Karpas-422 (cell line): ENCODE data around the gene CADM3. TPM values are rescaled to one million over a fixed set of nuclear protein-coding genes. Genes with fewer than 3 reads are reported as not detected.

Experiments used
- DNase-seq: peaks from one replicate; pipeline ENCODE4 v3.0.0-alpha.2; 2015
- H2AFZ ChIP-seq: fragments of 200-600 bp; sonication (generic); 2 replicates; pipeline ENCODE4 v1.6.1; 2014; ENCODE audit warnings: antibody characterized with exemption, low read length, mixed read lengths
- H3K27ac ChIP-seq: fragments of 200-600 bp; sonication (generic); 2 replicates; pipeline ENCODE4 v1.5.1; 2014; ENCODE audit warnings: mild to moderate bottlenecking, low read length, moderate library complexity
- H3K27me3 ChIP-seq: fragments of 200-600 bp; sonication (generic); 2 replicates; pipeline ENCODE4 v1.6.1; 2014; ENCODE audit warnings: low read length, mixed read lengths
- H3K36me3 ChIP-seq: fragments of 200-600 bp; sonication (generic); 2 replicates; pipeline ENCODE4 v1.6.1; 2014; ENCODE audit warnings: low read length, mixed read lengths; ENCODE audit not compliant: insufficient read depth
- H3K4me1 ChIP-seq: fragments of 200-600 bp; sonication (generic); 2 replicates; pipeline ENCODE4 v1.6.1; 2014; ENCODE audit warnings: mild to moderate bottlenecking, low read length, mixed read lengths
- H3K4me2 ChIP-seq: fragments of 200-600 bp; sonication (generic); 2 replicates; pipeline ENCODE4 v1.6.1; 2014; ENCODE audit warnings: low read length, low read depth, mild to moderate bottlenecking; ENCODE audit not compliant: poor library complexity, severe bottlenecking
- H3K4me3 ChIP-seq: fragments of 200-600 bp; sonication (generic); 2 replicates; pipeline ENCODE4 v1.5.1; 2014; ENCODE audit warnings: mild to moderate bottlenecking, antibody characterized with exemption, low read length, mixed read lengths
- H3K79me2 ChIP-seq: fragments of 200-600 bp; sonication (generic); 2 replicates; pipeline ENCODE4 v1.6.1; 2014; ENCODE audit warnings: mild to moderate bottlenecking, low read length, mixed read lengths
- H3K9ac ChIP-seq: fragments of 200-600 bp; sonication (generic); 2 replicates; pipeline ENCODE4 v1.6.0; 2014; ENCODE audit warnings: low read length
- H3K9me2 ChIP-seq: fragments of 200-600 bp; sonication (generic), shearing (Covaris generic); replicated peaks from 2 replicates; pipeline ENCODE4 v1.6.0; 2014; ENCODE audit warnings: mild to moderate bottlenecking, low read length, moderate library complexity; ENCODE audit not compliant: insufficient read depth
- H3K9me3 ChIP-seq: fragments of 300-700, 200-600 bp; sonication (generic); 2 replicates; pipeline ENCODE4 v1.6.1; 2014; ENCODE audit warnings: low read length, mixed read lengths
- H4K20me1 ChIP-seq: fragments of 200-600 bp; sonication (generic); 2 replicates; pipeline ENCODE4 v1.6.1; 2014; ENCODE audit warnings: mild to moderate bottlenecking, antibody characterized with exemption, low read length, low read depth; ENCODE audit not compliant: insufficient read depth
- total RNA-seq: library from RNA; depleted of rRNA; stranded (reverse); fragments of >200 nt; shearing (Covaris generic); gene quantifications from 2 replicates; pipeline ENCODE4 v1.2.3, GENCODE V29; 2014; ENCODE audit warnings: low replicate concordance

CADM3 gene
- total RNA-seq, 1 experiment from 2014 or later = not detected

- H3K4me3 ChIP-seq = no peak overlapping the region
- no peak for DNase-seq
- no peak overlapping the region for H2AFZ ChIP-seq
- H3K4me1 ChIP-seq = no peaks in the 10 kb centered on the region
- H3K9ac ChIP-seq = no peak overlapping the region
- no peaks in the 10 kb centered on the region for H3K9me3 ChIP-seq
- H3K27ac ChIP-seq = no peak overlapping the region
- H3K4me2 ChIP-seq = no peak overlapping the region
- no peaks in the 10 kb centered on the region for H3K36me3 ChIP-seq
- H3K27me3 ChIP-seq = no peaks in the 10 kb centered on the region
- H4K20me1 ChIP-seq = no peaks in the 10 kb centered on the region
- H3K79me2 ChIP-seq = no peaks in the 10 kb centered on the region
- H3K9me2 ChIP-seq = no peaks in the 10 kb centered on the region
Observed at GRCh38 chr1:159218649-159219636, 47.5 kb downstream of the CADM3 start.

GRCh38 chr1:159222075-159222865 lies 50.9 kb downstream of the CADM3 start:
- no peaks in the 10 kb centered on the region for H3K4me1 ChIP-seq
- no peaks in the 10 kb centered on the region for H3K79me2 ChIP-seq
- no peak for DNase-seq
- H4K20me1 ChIP-seq = no peaks in the 10 kb centered on the region
- no peak overlapping the region for H3K27ac ChIP-seq
- no peaks in the 10 kb centered on the region for H3K9me3 ChIP-seq
- no peak overlapping the region for H3K4me3 ChIP-seq
- H3K27me3 ChIP-seq = no peaks in the 10 kb centered on the region
- H2AFZ ChIP-seq = no peak overlapping the region
- no peaks in the 10 kb centered on the region for H3K36me3 ChIP-seq
- H3K4me2 ChIP-seq = no peak overlapping the region
- H3K9me2 ChIP-seq = no peaks in the 10 kb centered on the region
- H3K9ac ChIP-seq = no peak overlapping the region

GRCh38 chr1:159223004-159223403 lies 51.6 kb downstream of the CADM3 start:
- no peaks in the 10 kb centered on the region for H3K36me3 ChIP-seq
- H3K4me3 ChIP-seq = no peak overlapping the region
- no peak overlapping the region for H3K9ac ChIP-seq
- no peak overlapping the region for H2AFZ ChIP-seq
- no peak overlapping the region for H3K27ac ChIP-seq
- H3K4me1 ChIP-seq = no peaks in the 10 kb centered on the region
- no peaks in the 10 kb centered on the region for H4K20me1 ChIP-seq
- H3K27me3 ChIP-seq = no peaks in the 10 kb centered on the region
- no peaks in the 10 kb centered on the region for H3K79me2 ChIP-seq
- no peak for DNase-seq
- no peak overlapping the region for H3K4me2 ChIP-seq
- no peaks in the 10 kb centered on the region for H3K9me3 ChIP-seq
- H3K9me2 ChIP-seq = no peaks in the 10 kb centered on the region

GRCh38 chr1:159228554-159228953 lies 57.1 kb downstream of the CADM3 start:
- no peaks in the 10 kb centered on the region for H3K9me3 ChIP-seq
- no peak for DNase-seq
- no peaks in the 10 kb centered on the region for H3K79me2 ChIP-seq
- H3K4me1 ChIP-seq = peaks cover 16% of the 10 kb centered on the region
- no peaks in the 10 kb centered on the region for H4K20me1 ChIP-seq
- H3K27me3 ChIP-seq = no peaks in the 10 kb centered on the region
- H3K4me3 ChIP-seq = no peak overlapping the region
- no peaks in the 10 kb centered on the region for H3K36me3 ChIP-seq
- H3K27ac ChIP-seq = no peak overlapping the region
- H3K4me2 ChIP-seq = no peak overlapping the region
- no peak overlapping the region for H3K9ac ChIP-seq
- H3K9me2 ChIP-seq = no peaks in the 10 kb centered on the region
- no peak overlapping the region for H2AFZ ChIP-seq

- DNase-seq = peak; percentile 38
- Histone ChIP-seq H3K27ac (no peak overlapping the region), H3K36me3 (no peaks in the 10 kb centered on the region), H3K9ac (no peak overlapping the region), H2AFZ (no peak overlapping the region; the same call in 1 of the 2 replicates), H3K4me2 (no peak overlapping the region), H3K4me3 (no peak overlapping the region), H3K4me1 (peaks cover 16% of the 10 kb centered on the region), H3K9me3 (no peaks in the 10 kb centered on the region), H3K79me2 (no peaks in the 10 kb centered on the region), H3K27me3 (no peaks in the 10 kb centered on the region), H3K9me2 (no peaks in the 10 kb centered on the region), H4K20me1 (no peaks in the 10 kb centered on the region)
Observed at GRCh38 chr1:159229260-159229885, 58.0 kb downstream of the CADM3 start.

- Histone ChIP-seq H3K4me1 (peaks cover 16% of the 10 kb centered on the region), H3K9me3 (no peaks in the 10 kb centered on the region), H3K4me3 (no peak overlapping the region), H3K9ac (no peak overlapping the region), H2AFZ (no peak overlapping the region; the same call in 1 of the 2 replicates), H3K4me2 (no peak overlapping the region), H3K9me2 (no peaks in the 10 kb centered on the region), H3K79me2 (no peaks in the 10 kb centered on the region), H3K27me3 (no peaks in the 10 kb centered on the region), H4K20me1 (no peaks in the 10 kb centered on the region), H3K27ac (no peak overlapping the region), H3K36me3 (no peaks in the 10 kb centered on the region)
- DNase-seq = peak; percentile 1
Observed at GRCh38 chr1:159229896-159230295, 58.5 kb downstream of the CADM3 start.

- DNase-seq = no peak
- Histone ChIP-seq H3K36me3 (no peaks in the 10 kb centered on the region), H3K4me3 (no peak overlapping the region)
Observed at GRCh38 chr1:159239551-159240220, 68.3 kb downstream of the CADM3 start.

More at GRCh38 chr1:159239551-159240220, 68.3 kb downstream of the CADM3 start:
- Histone ChIP-seq H3K27me3 (no peaks in the 10 kb centered on the region), H3K9ac (no peak overlapping the region), H3K9me2 (no peaks in the 10 kb centered on the region), H3K27ac (no peak overlapping the region), H4K20me1 (no peaks in the 10 kb centered on the region), H2AFZ (no peak overlapping the region), H3K9me3 (no peaks in the 10 kb centered on the region), H3K4me1 (no peaks in the 10 kb centered on the region), H3K79me2 (no peaks in the 10 kb centered on the region), H3K4me2 (no peak overlapping the region)
